Measurements from ENCODE around the gene OCEL1.

OCEL1 gene

GRCh38 chr19:17259118-17259780 is 33.2 kb downstream of the OCEL1 start:
- ATAC-seq (ENCODE audit: insufficient read depth, low read depth) = no peak
- TF ChIP-seq EZH2 (IDR thresholded peaks at IDR 0.05; ENCODE audit: borderline replicate concordance, low read depth, low read length, severe bottlenecking) (no peak), CTCF (IDR thresholded peaks at IDR 0.05; ENCODE audit: borderline replicate concordance, extremely low read depth, low read length, poor library complexity, severe bottlenecking) (no peak)
- Histone ChIP-seq H4K20me1 (ENCODE audit: insufficient read depth, low read length) (no peaks in the 10 kb centered on the region), H3K9me3 (ENCODE audit: insufficient read depth, low read length, severe bottlenecking) (peaks cover 4% of the 10 kb centered on the region), H3K4me3 (ENCODE audit: low read depth in 1 of 2, low read length in 2 of 2) (no peak overlapping the region), H3K36me3 (ENCODE audit: insufficient read depth, low read length) (no peaks in the 10 kb centered on the region), H2AFZ (ENCODE audit: low read depth, low read length) (no peak overlapping the region), H3K27ac (ENCODE audit: low read length) (no peak overlapping the region), H3K79me2 (ENCODE audit: insufficient read depth, low read length) (no peaks in the 10 kb centered on the region), H3K27me3 (ENCODE audit: insufficient read depth, low read length, poor library complexity) (no peaks in the 10 kb centered on the region), H3K9ac (ENCODE audit: low read depth, low read length) (no peak overlapping the region), H3K4me1 (ENCODE audit: insufficient read depth, low read length) (peaks cover 5% of the 10 kb centered on the region), H3K4me2 (ENCODE audit: insufficient read depth, low read length) (no peak overlapping the region)
- DNase-seq = no peak

- Histone ChIP-seq H3K9me3 (ENCODE audit: insufficient read depth, low read length, severe bottlenecking) (peaks cover 4% of the 10 kb centered on the region), H4K20me1 (ENCODE audit: insufficient read depth, low read length) (no peaks in the 10 kb centered on the region), H3K27ac (ENCODE audit: low read length) (no peak overlapping the region), H3K4me3 (ENCODE audit: low read depth in 1 of 2, low read length in 2 of 2) (no peak overlapping the region), H3K79me2 (ENCODE audit: insufficient read depth, low read length) (no peaks in the 10 kb centered on the region), H3K36me3 (ENCODE audit: insufficient read depth, low read length) (no peaks in the 10 kb centered on the region), H3K4me2 (ENCODE audit: insufficient read depth, low read length) (no peak overlapping the region), H3K27me3 (ENCODE audit: insufficient read depth, low read length, poor library complexity) (no peaks in the 10 kb centered on the region), H3K9ac (ENCODE audit: low read depth, low read length) (no peak overlapping the region), H2AFZ (ENCODE audit: low read depth, low read length) (no peak overlapping the region), H3K4me1 (ENCODE audit: insufficient read depth, low read length) (peaks cover 5% of the 10 kb centered on the region)
- TF ChIP-seq CTCF (IDR thresholded peaks at IDR 0.05; ENCODE audit: borderline replicate concordance, extremely low read depth, low read length, poor library complexity, severe bottlenecking) (no peak), EZH2 (IDR thresholded peaks at IDR 0.05; ENCODE audit: borderline replicate concordance, low read depth, low read length, severe bottlenecking) (no peak)
- ATAC-seq (ENCODE audit: insufficient read depth, low read depth) (no peak), DNase-seq (no peak)
Observed at GRCh38 chr19:17259934-17260333, 33.9 kb downstream of the OCEL1 start.

GRCh38 chr19:17260842-17261325 is 34.9 kb downstream of the OCEL1 start:
- Histone ChIP-seq H3K4me1 (ENCODE audit: insufficient read depth, low read length) (peaks cover 5% of the 10 kb centered on the region), H3K27me3 (ENCODE audit: insufficient read depth, low read length, poor library complexity) (no peaks in the 10 kb centered on the region), H2AFZ (ENCODE audit: low read depth, low read length) (peak overlapping the region; percentile 71), H3K4me3 (ENCODE audit: low read depth in 1 of 2, low read length in 2 of 2) (no peak overlapping the region), H3K36me3 (ENCODE audit: insufficient read depth, low read length) (no peaks in the 10 kb centered on the region), H3K9me3 (ENCODE audit: insufficient read depth, low read length, severe bottlenecking) (peaks cover 4% of the 10 kb centered on the region), H3K9ac (ENCODE audit: low read depth, low read length) (no peak overlapping the region), H3K27ac (ENCODE audit: low read length) (no peak overlapping the region), H4K20me1 (ENCODE audit: insufficient read depth, low read length) (no peaks in the 10 kb centered on the region), H3K4me2 (ENCODE audit: insufficient read depth, low read length) (0 out of 2 replicates have a peak overlapping the region, but pooled peaks have one; percentile 32), H3K79me2 (ENCODE audit: insufficient read depth, low read length) (no peaks in the 10 kb centered on the region)
- TF ChIP-seq EZH2 (IDR thresholded peaks at IDR 0.05; ENCODE audit: borderline replicate concordance, low read depth, low read length, severe bottlenecking) (no peak), CTCF (IDR thresholded peaks at IDR 0.05; ENCODE audit: borderline replicate concordance, extremely low read depth, low read length, poor library complexity, severe bottlenecking) (peak; percentile 99)
- DNase-seq (peak; percentile 87), ATAC-seq (ENCODE audit: insufficient read depth, low read depth) (peak; percentile 100)
